IMR-90 (cell line): ENCODE data around the gene OTOA. TPM values are rescaled to one million over a fixed set of nuclear protein-coding genes. Genes with fewer than 3 reads are reported as not detected.

ENCODE experiments used
- ATAC-seq: fragments of 200-7000 bp; cut with Tn5 transposase; 2 replicates; pipeline ENCODE4 v1.9.1; 2020; ENCODE audit warnings: low read depth, mild to moderate bottlenecking, moderate library complexity
- BruUV-seq: library from RNA; stranded (reverse); fragments of 400-500 nt; replicated peaks from 2 replicates; lab custom pipeline; 2021; lab: Mats Ljungman, UMichigan
- CTCF ChIA-PET: fragments of 300-600 bp; formaldehyde crosslinking; extraction: SDS; loops from one replicate; lab custom pipeline; 2021; ENCODE audit warnings: antibody characterized with exemption; lab: Yijun Ruan, JAX
- POLR2A ChIA-PET: fragments of 300-600 bp; sonication (Branson Sonifier 250); formaldehyde crosslinking; loops from one replicate; lab custom pipeline; 2022; ENCODE audit warnings: antibody characterized with exemption; ENCODE audit not compliant: unreplicated experiment; lab: Charles Lee
- DNase-seq: peaks from one replicate; pipeline ENCODE4 v3.0.0; 2013
- H2AFZ ChIP-seq: replicated peaks from 2 replicates; pipeline ENCODE3; 2013; ENCODE audit warnings: low read length, mild to moderate bottlenecking; ENCODE audit not compliant: poor library complexity
- H2AK5ac ChIP-seq: 2 replicates; pipeline ENCODE4 v1.6.1; 2013; ENCODE audit warnings: low read depth, low read length, inconsistent platforms
- H2AK9ac ChIP-seq: replicated peaks from 2 replicates; pipeline ENCODE3; 2013; ENCODE audit warnings: mild to moderate bottlenecking, low read depth, low read length, moderate library complexity; ENCODE audit not compliant: poor library complexity
- H2BK120ac ChIP-seq: 2 replicates; pipeline ENCODE4 v1.6.1; 2013; ENCODE audit warnings: low read depth, low read length, inconsistent platforms
- H2BK15ac ChIP-seq: 3 replicates; pipeline ENCODE4 v1.6.1; 2013; ENCODE audit warnings: low read depth, low read length, inconsistent platforms
- H2BK20ac ChIP-seq: 2 replicates; pipeline ENCODE4 v1.6.1; 2013; ENCODE audit warnings: low read depth, mild to moderate bottlenecking, inconsistent platforms, low read length, moderate library complexity
- H2BK5ac ChIP-seq: 2 replicates; pipeline ENCODE4 v1.6.1; 2013; ENCODE audit warnings: mild to moderate bottlenecking, low read depth, low read length, inconsistent platforms; ENCODE audit not compliant: poor library complexity, severe bottlenecking
- H3K14ac ChIP-seq: replicated peaks from 2 replicates; pipeline ENCODE4 v1.6.1; 2013; ENCODE audit warnings: low read depth, low read length, inconsistent platforms
- H3K18ac ChIP-seq: 2 replicates; pipeline ENCODE4 v1.6.1; 2013; ENCODE audit warnings: low read depth, low read length, control low read depth
- H3K23ac ChIP-seq: 2 replicates; pipeline ENCODE4 v1.6.1; 2013; ENCODE audit warnings: low read depth, low read length, inconsistent platforms
- H3K27ac ChIP-seq: 2 replicates; pipeline ENCODE4 v1.5.1; 2013; ENCODE audit warnings: mild to moderate bottlenecking, control low read depth, low read length; ENCODE audit not compliant: insufficient read depth
- H3K27me3 ChIP-seq: 2 replicates; pipeline ENCODE4 v1.6.1; 2013; ENCODE audit warnings: low read length; ENCODE audit not compliant: control insufficient read depth, insufficient read depth
- H3K36me3 ChIP-seq: 2 replicates; pipeline ENCODE4 v1.6.1; 2013; ENCODE audit warnings: low read length, mixed read lengths; ENCODE audit not compliant: control insufficient read depth, insufficient read depth
- H3K4ac ChIP-seq: 2 replicates; pipeline ENCODE4 v1.6.1; 2013; ENCODE audit warnings: low read depth, low read length, inconsistent platforms
- H3K4me1 ChIP-seq: 2 replicates; pipeline ENCODE4 v1.6.1; 2013; ENCODE audit warnings: low read length, mixed read lengths; ENCODE audit not compliant: control insufficient read depth, insufficient read depth
- H3K4me2 ChIP-seq: 2 replicates; pipeline ENCODE4 v1.6.1; 2013; ENCODE audit warnings: low read depth, mild to moderate bottlenecking, control low read depth, low read length, moderate library complexity
- H3K4me3 ChIP-seq: 2 replicates; pipeline ENCODE4 v1.5.1; 2013; ENCODE audit warnings: low read depth, mild to moderate bottlenecking, control low read depth, low read length, moderate library complexity; ENCODE audit not compliant: insufficient read depth
- H3K56ac ChIP-seq: 2 replicates; pipeline ENCODE4 v1.6.1; 2013; ENCODE audit warnings: low read length, inconsistent platforms; ENCODE audit not compliant: insufficient read depth; ENCODE audit errors: extremely low read depth
- H3K79me1 ChIP-seq, 2 experiments: 2 replicates each; pipeline ENCODE4 v1.6.1; 2013; ENCODE audit warnings: low read length in 2 of 2, inconsistent platforms in 1 of 2, low read depth in 1 of 2
- H3K9ac ChIP-seq: 2 replicates; pipeline ENCODE4 v1.6.1; 2013; ENCODE audit warnings: low read depth, low read length, control low read depth
- H3K9me1 ChIP-seq: 2 replicates; pipeline ENCODE4 v1.6.1; 2013; ENCODE audit warnings: low read length, inconsistent platforms; ENCODE audit not compliant: insufficient read depth
- H3K9me3 ChIP-seq: 2 replicates; pipeline ENCODE4 v1.6.1; 2013; ENCODE audit warnings: low read length; ENCODE audit not compliant: control insufficient read depth, insufficient read depth
- H4K20me1 ChIP-seq: 2 replicates; pipeline ENCODE4 v1.6.1; 2013; ENCODE audit warnings: low read length, inconsistent platforms; ENCODE audit not compliant: insufficient read depth
- H4K5ac ChIP-seq: 2 replicates; pipeline ENCODE4 v1.6.1; 2013; ENCODE audit warnings: mild to moderate bottlenecking, low read depth, low read length, control low read depth
- H4K8ac ChIP-seq, 2 experiments: 2 replicates each; pipeline ENCODE4 v1.6.1; 2013; ENCODE audit warnings: low read depth in 2 of 2, low read length in 2 of 2, control low read depth in 1 of 2, inconsistent platforms in 1 of 2
- H4K91ac ChIP-seq: 2 replicates; pipeline ENCODE4 v1.6.1; 2013; ENCODE audit warnings: low read depth, low read length, inconsistent platforms; ENCODE audit not compliant: insufficient read depth
- CHD1 ChIP-seq: IDR thresholded peaks from 2 replicates; pipeline ENCODE4 v1.6.1; 2012; ENCODE audit warnings: low read depth, low read length, improper control_type of control experiment
- CTCF ChIP-seq: conservative IDR thresholded peaks from 2 replicates; pipeline ENCODE4 v1.5.1; 2012; ENCODE audit warnings: mild to moderate bottlenecking, low read depth, low read length, improper control_type of control experiment
- ELK1 ChIP-seq: fragments of 150-350 bp; IDR thresholded peaks from 2 replicates; pipeline ENCODE4 v1.6.1; 2016; ENCODE audit warnings: low read depth, mild to moderate bottlenecking, low read length, moderate library complexity, borderline replicate concordance
- FOS ChIP-seq: fragments of 150-350 bp; IDR thresholded peaks from 2 replicates; pipeline ENCODE4 v1.6.1; 2016; ENCODE audit warnings: low read depth, low read length
- MAFK ChIP-seq: IDR thresholded peaks from 2 replicates; pipeline ENCODE4 v1.6.1; 2012; ENCODE audit warnings: low read depth, low read length, improper control_type of control experiment
- MAZ ChIP-seq: IDR thresholded peaks from 2 replicates; pipeline ENCODE4 v1.6.1; 2012; ENCODE audit warnings: low read depth, mild to moderate bottlenecking, low read length, improper control_type of control experiment, moderate library complexity, borderline replicate concordance
- NFE2L2 ChIP-seq: fragments of 150-350 bp; IDR thresholded peaks from 2 replicates; pipeline ENCODE4 v1.6.1; 2016; ENCODE audit warnings: low read depth, mild to moderate bottlenecking, low read length
- RCOR1 ChIP-seq: IDR thresholded peaks from 2 replicates; pipeline ENCODE4 v1.6.1; 2012; ENCODE audit warnings: mild to moderate bottlenecking, low read length, improper control_type of control experiment; ENCODE audit not compliant: insufficient replicate concordance
- RFX5 ChIP-seq: IDR thresholded peaks from 2 replicates; pipeline ENCODE4 v1.8.0; 2012; ENCODE audit warnings: low read depth, mild to moderate bottlenecking, low read length, moderate library complexity
- WGBS, 2 experiments: methylation state at CpG; one replicate each; pipeline versions ENCODE4 v1.1.5 to v1.1.7; 2013; ENCODE audit warnings: missing lambda C conversion rate in 2 of 2; ENCODE audit not compliant: insufficient read length in 1 of 2; ENCODE audit errors: extremely low coverage in 2 of 2; 5-methylcytosine and 5-hydroxymethylcytosine counted together
- dilution Hi-C: fragments of 300-500 bp; cut with HindIII; formaldehyde crosslinking; loops from one replicate; pipeline ENCODE4 v1.14.3; 2018; ENCODE audit warnings: low sequenced_read_pairs; ENCODE audit not compliant: unreplicated experiment
- in situ Hi-C: fragments of 300-500 bp; cut with MboI; formaldehyde crosslinking; loops from 3 replicates; pipeline ENCODE4 v1.14.3; 2019; ENCODE audit warnings: low sequenced_read_pairs, inconsistent platforms, mixed read lengths
- intact Hi-C: fragments of 100-400 bp; cut with micrococcal nuclease; formaldehyde crosslinking; loops from 2 replicates; pipeline ENCODE4 v1.10.0; 2022
- polyA plus RNA-seq, 3 experiments: library from polyadenylated mRNA; depleted of rRNA; stranded (reverse); fragments of >200 nt; gene quantifications; 2 replicates each; pipeline ENCODE4 v1.2.3, GENCODE V29; 2012; ENCODE audit warnings: low replicate concordance in 1 of 3
- total RNA-seq: library from RNA; depleted of rRNA; stranded (reverse); fragments of >200 nt; gene quantifications from 2 replicates; pipeline ENCODE4 v1.2.3, GENCODE V29; 2012

The OTOA gene
- total and polyA plus RNA-seq, 2 of the 4 experiments (the other 2 are of a cell fraction): 0.02 TPM; not detected in 1

DNA sequence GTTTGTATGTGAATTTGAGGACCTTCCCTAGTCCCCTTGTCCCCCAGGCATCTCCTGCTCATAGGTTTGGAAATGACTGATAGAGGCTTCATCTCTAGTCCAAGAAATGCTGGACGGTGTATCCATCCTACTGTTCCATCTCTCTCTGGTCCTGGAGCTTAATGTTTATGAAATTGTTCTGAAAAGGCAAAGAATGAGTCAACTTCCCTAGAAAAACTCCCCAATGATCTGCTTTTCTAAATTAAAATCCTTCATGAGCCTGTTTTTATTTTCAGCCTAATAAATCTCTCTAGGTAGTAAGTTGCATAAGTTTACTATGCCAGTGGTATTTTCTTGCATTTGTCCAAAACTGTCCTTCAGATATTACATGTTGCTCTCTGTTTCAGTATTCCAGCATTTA lies 9.3 kb upstream of the OTOA start:
- ATAC-seq: no peak; the same call in 1 of the 2 replicates
- Histone ChIP-seq H3K23ac (no peak overlapping the region), H3K9ac (no peak overlapping the region), H3K9me1 (no peaks in the 10 kb centered on the region), H3K14ac (no peak overlapping the region), H3K4me1 (no peaks in the 10 kb centered on the region; the same call in 1 of the 2 replicates), H2AK5ac (no peak overlapping the region), H3K36me3 (peaks cover 3% of the 10 kb centered on the region), H3K4ac (no peak overlapping the region), H4K91ac (no peak overlapping the region), H3K18ac (no peak overlapping the region), H2AFZ (no peak overlapping the region), H4K5ac (no peak overlapping the region), H3K27ac (no peak overlapping the region), H3K9me3 (no peaks in the 10 kb centered on the region), H2BK120ac (no peak overlapping the region), H3K56ac (no peak overlapping the region), H2BK15ac (no peak overlapping the region), H2BK20ac (no peak overlapping the region), H3K4me3 (no peak overlapping the region), H4K8ac (no peak overlapping the region), H3K27me3 (no peaks in the 10 kb centered on the region), H3K79me1 (peaks cover 10 to 12% of the 10 kb centered on the region in 2 experiments), H3K4me2 (no peak overlapping the region), H4K20me1 (no peaks in the 10 kb centered on the region), H2BK5ac (no peak overlapping the region), H2AK9ac (no peak overlapping the region)
- in situ Hi-C loops: loop anchor here (10.0 kb wide), 1 partner anchor 60 kb away; the partner anchor contains the start of gene METTL9
- DNase-seq: no peak
- dilution Hi-C loops: no loop called here
- ChIA-PET CTCF (no interaction called here), POLR2A (no interaction called here)
- WGBS, 2 experiments: no CpG with 5 or more reads among the region's 1 CpG
- intact Hi-C loops: no loop called here
- BruUV-seq: no TSS peak
- TF ChIP-seq RFX5 (no peak), CTCF (no peak), ELK1 (no peak), MAFK (no peak), NFE2L2 (no peak), FOS (no peak), RCOR1 (no peak), MAZ (no peak), CHD1 (no peak)
